SK-N-MC (cell line): Measurements from ENCODE around the gene OR52W1.

Experiments used
- EZH2 ChIP-seq: fragments of 200-600 bp; sonication (generic); IDR thresholded peaks from one replicate; pipeline ENCODE4 v1.6.1; 2017; ENCODE audit warnings: antibody characterized with exemption
- FOXP2 ChIP-seq: optimal IDR thresholded peaks from 2 replicates; pipeline ENCODE3; 2011; ENCODE audit warnings: mild to moderate bottlenecking, moderate library complexity; ENCODE audit not compliant: insufficient read depth; ENCODE audit errors: extremely low read length, control extremely low read depth
- POLR2AphosphoS5 ChIP-seq: IDR thresholded peaks from 2 replicates; pipeline ENCODE4 v1.6.1; 2012; ENCODE audit warnings: mild to moderate bottlenecking, low read depth, low read length, borderline replicate concordance

DNA sequence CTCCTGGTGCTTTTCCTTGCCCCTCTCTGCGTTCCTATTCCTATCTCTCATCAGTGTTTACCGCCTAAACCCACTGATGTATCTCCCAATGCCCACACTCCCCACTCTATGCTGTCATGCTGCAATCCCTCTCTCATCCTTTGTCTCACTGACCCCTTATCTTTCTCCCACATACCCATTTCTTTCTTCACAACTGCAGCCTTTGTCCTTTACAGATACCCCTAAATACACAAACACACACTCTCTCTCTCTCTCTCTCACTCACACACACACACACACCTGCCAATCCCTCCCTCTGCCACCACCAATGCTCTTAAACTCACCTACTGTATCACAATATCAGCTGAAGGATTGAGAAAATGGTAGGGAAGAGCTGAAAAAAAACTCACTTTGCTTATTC, 23.6 kb upstream of the OR52W1 start:
- TF ChIP-seq POLR2AphosphoS5, result no peak
- TF ChIP-seq FOXP2, result no peak
- no peak for TF ChIP-seq EZH2
